Measurements from ENCODE around the gene SOBP. TPM values are rescaled to one million over a fixed set of nuclear protein-coding genes. Genes with fewer than 3 reads are reported as not detected.

SOBP gene
- total RNA-seq, 1 experiment from 2014 or later: 0.22 TPM

- Histone ChIP-seq H3K79me2 (ENCODE audit: low read depth) (no peaks in the 10 kb centered on the region), H3K9me3 (ENCODE audit: insufficient read depth, low read depth) (no peaks in the 10 kb centered on the region), H3K4me2 (no peak overlapping the region), H4K20me1 (ENCODE audit: insufficient read depth) (no peaks in the 10 kb centered on the region), H3K9me2 (ENCODE audit: insufficient read depth) (no peaks in the 10 kb centered on the region), H3K4me1 (replicated peaks; ENCODE audit: insufficient read depth) (no peaks in the 10 kb centered on the region), H3K4me3 (no peak overlapping the region), H3F3A (ENCODE audit: insufficient read depth, low read depth) (no peaks in the 10 kb centered on the region), H3K36me3 (ENCODE audit: low read depth) (no peaks in the 10 kb centered on the region), H3K27ac (no peak overlapping the region), H3K27me3 (ENCODE audit: insufficient read depth, low read depth) (no peaks in the 10 kb centered on the region), H2AFZ (no peak overlapping the region)
- no peak for TF ChIP-seq EZH2 (IDR thresholded peaks at IDR 0.05; ENCODE audit: low read depth)
- TF ChIP-seq, protein P1, sequence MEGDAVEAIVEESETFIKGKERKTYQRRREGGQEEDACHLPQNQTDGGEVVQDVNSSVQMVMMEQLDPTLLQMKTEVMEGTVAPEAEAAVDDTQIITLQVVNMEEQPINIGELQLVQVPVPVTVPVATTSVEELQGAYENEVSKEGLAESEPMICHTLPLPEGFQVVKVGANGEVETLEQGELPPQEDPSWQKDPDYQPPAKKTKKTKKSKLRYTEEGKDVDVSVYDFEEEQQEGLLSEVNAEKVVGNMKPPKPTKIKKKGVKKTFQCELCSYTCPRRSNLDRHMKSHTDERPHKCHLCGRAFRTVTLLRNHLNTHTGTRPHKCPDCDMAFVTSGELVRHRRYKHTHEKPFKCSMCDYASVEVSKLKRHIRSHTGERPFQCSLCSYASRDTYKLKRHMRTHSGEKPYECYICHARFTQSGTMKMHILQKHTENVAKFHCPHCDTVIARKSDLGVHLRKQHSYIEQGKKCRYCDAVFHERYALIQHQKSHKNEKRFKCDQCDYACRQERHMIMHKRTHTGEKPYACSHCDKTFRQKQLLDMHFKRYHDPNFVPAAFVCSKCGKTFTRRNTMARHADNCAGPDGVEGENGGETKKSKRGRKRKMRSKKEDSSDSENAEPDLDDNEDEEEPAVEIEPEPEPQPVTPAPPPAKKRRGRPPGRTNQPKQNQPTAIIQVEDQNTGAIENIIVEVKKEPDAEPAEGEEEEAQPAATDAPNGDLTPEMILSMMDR (conservative IDR thresholded peaks at IDR 0.05): no peak
- BruUV-seq (replicated peaks): no TSS peak
- intact Hi-C loops (cut with micrococcal nuclease; ENCODE audit: unreplicated experiment): no loop called here
- no peak for DNase-seq
- ChIA-PET POLR2A (ENCODE audit: unreplicated experiment) (interaction anchor here (0.7 kb wide), 1 partner anchor 76 kb away, joined by 4 read pairs; no protein-coding TSS in a partner anchor), CTCF (interaction anchor here (0.6 kb wide), 1 partner anchor 13 kb away, joined by 13 read pairs; no protein-coding TSS in a partner anchor)
Observed at GRCh38 chr6:107590378-107590777, 100.5 kb downstream of the SOBP start.

- H3K4me2 ChIP-seq: no peak overlapping the region
- intact Hi-C loops (cut with micrococcal nuclease; ENCODE audit: unreplicated experiment): no loop called here
- H3K27me3 ChIP-seq (ENCODE audit: insufficient read depth, low read depth): no peaks in the 10 kb centered on the region
- H3K79me2 ChIP-seq (ENCODE audit: low read depth): no peaks in the 10 kb centered on the region
- no peaks in the 10 kb centered on the region for H3K36me3 ChIP-seq (ENCODE audit: low read depth)
- no peaks in the 10 kb centered on the region for H4K20me1 ChIP-seq (ENCODE audit: insufficient read depth)
- no peak overlapping the region for H3K4me3 ChIP-seq
- H3K4me1 ChIP-seq (replicated peaks; ENCODE audit: insufficient read depth): no peaks in the 10 kb centered on the region
- no peak for TF ChIP-seq EZH2 (IDR thresholded peaks at IDR 0.05; ENCODE audit: low read depth)
- peak in 1 of 2 experiments; percentile 3 for DNase-seq
- ChIA-PET POLR2A (ENCODE audit: unreplicated experiment) (no interaction called here), CTCF (no interaction called here)
- H3K9me2 ChIP-seq (ENCODE audit: insufficient read depth): no peaks in the 10 kb centered on the region
- no TSS peak for BruUV-seq (replicated peaks)
- H2AFZ ChIP-seq: no peak overlapping the region
- no peaks in the 10 kb centered on the region for H3K9me3 ChIP-seq (ENCODE audit: insufficient read depth, low read depth)
- no peaks in the 10 kb centered on the region for H3F3A ChIP-seq (ENCODE audit: insufficient read depth, low read depth)
- H3K27ac ChIP-seq: no peak overlapping the region
Observed at GRCh38 chr6:107591346-107591745, 101.4 kb downstream of the SOBP start.

- Histone ChIP-seq H2AFZ (no peak overlapping the region), H3K27ac (no peak overlapping the region), H3K4me2 (no peak overlapping the region), H3K36me3 (ENCODE audit: low read depth) (no peaks in the 10 kb centered on the region), H3K9me2 (ENCODE audit: insufficient read depth) (no peaks in the 10 kb centered on the region), H3K4me1 (replicated peaks; ENCODE audit: insufficient read depth) (no peaks in the 10 kb centered on the region), H3K4me3 (no peak overlapping the region), H3F3A (ENCODE audit: insufficient read depth, low read depth) (no peaks in the 10 kb centered on the region), H4K20me1 (ENCODE audit: insufficient read depth) (no peaks in the 10 kb centered on the region), H3K79me2 (ENCODE audit: low read depth) (no peaks in the 10 kb centered on the region), H3K9me3 (ENCODE audit: insufficient read depth, low read depth) (no peaks in the 10 kb centered on the region), H3K27me3 (ENCODE audit: insufficient read depth, low read depth) (no peaks in the 10 kb centered on the region)
- POLR2A ChIA-PET (ENCODE audit: unreplicated experiment): no interaction called here
- intact Hi-C loops (cut with micrococcal nuclease; ENCODE audit: unreplicated experiment): no loop called here
- CTCF ChIA-PET: no interaction called here
- peak in 1 of 2 experiments; percentile 12 for DNase-seq
- TF ChIP-seq, protein P1 (conservative IDR thresholded peaks at IDR 0.05): no peak
- no peak for TF ChIP-seq EZH2 (IDR thresholded peaks at IDR 0.05; ENCODE audit: low read depth)
- BruUV-seq (replicated peaks): no TSS peak
Observed at GRCh38 chr6:107592806-107593205, 102.9 kb downstream of the SOBP start.

DNA sequence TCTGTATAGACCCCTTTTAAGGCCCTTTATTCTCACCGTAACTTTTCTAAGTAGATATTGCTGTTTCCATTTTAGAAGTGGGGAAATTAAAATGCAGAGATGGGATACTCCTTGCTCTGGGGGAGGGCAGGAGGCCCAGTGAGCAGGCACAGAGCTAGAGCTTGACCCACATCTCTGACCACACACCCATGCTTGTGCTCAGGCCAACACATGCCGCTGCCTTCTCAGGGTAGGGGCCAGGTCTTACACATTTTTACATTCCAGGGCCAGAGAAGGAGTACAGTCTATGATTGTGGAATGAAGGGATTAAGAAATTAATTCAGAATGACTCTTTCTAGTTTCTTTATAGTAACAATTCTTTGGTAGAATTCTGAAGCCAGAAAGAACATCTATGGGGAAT is 104.8 kb downstream of the SOBP start:
- Histone ChIP-seq H4K20me1 (ENCODE audit: insufficient read depth) (no peaks in the 10 kb centered on the region), H3K4me1 (replicated peaks; ENCODE audit: insufficient read depth) (no peaks in the 10 kb centered on the region), H3K79me2 (ENCODE audit: low read depth) (no peaks in the 10 kb centered on the region), H3K36me3 (ENCODE audit: low read depth) (no peaks in the 10 kb centered on the region), H3K27ac (no peak overlapping the region), H2AFZ (no peak overlapping the region), H3F3A (ENCODE audit: insufficient read depth, low read depth) (no peaks in the 10 kb centered on the region), H3K9me2 (ENCODE audit: insufficient read depth) (no peaks in the 10 kb centered on the region), H3K4me2 (no peak overlapping the region), H3K9me3 (ENCODE audit: insufficient read depth, low read depth) (no peaks in the 10 kb centered on the region), H3K27me3 (ENCODE audit: insufficient read depth, low read depth) (no peaks in the 10 kb centered on the region), H3K4me3 (no peak overlapping the region)
- DNase-seq: no peak
- TF ChIP-seq, protein P1 (conservative IDR thresholded peaks at IDR 0.05): no peak
- no peak for TF ChIP-seq EZH2 (IDR thresholded peaks at IDR 0.05; ENCODE audit: low read depth)
- ChIA-PET POLR2A (ENCODE audit: unreplicated experiment) (no interaction called here), CTCF (no interaction called here)
- intact Hi-C loops (cut with micrococcal nuclease; ENCODE audit: unreplicated experiment): no loop called here
- BruUV-seq (replicated peaks): no TSS peak

Data from PC-9 (cell line).